Measurements from ENCODE around the gene PIAS1.

Gene PIAS1

GRCh38 chr15:68018797-68019444 lies 35.2 kb upstream of the PIAS1 start:
- Histone ChIP-seq H3K9me3 (ENCODE audit: control insufficient read depth, insufficient read depth, low read depth, low read length) (no peaks in the 10 kb centered on the region), H3K4me1 (ENCODE audit: control insufficient read depth, insufficient read depth, low read length) (no peaks in the 10 kb centered on the region), H3K27ac (ENCODE audit: extremely low read depth, low read depth, low read length) (no peak overlapping the region), H3K4me3 (ENCODE audit: low read depth, low read length) (no peak overlapping the region), H3K36me3 (ENCODE audit: control insufficient read depth in 2 of 2, insufficient read depth in 1 of 2, low read length in 2 of 2) (no peaks in the 10 kb centered on the region)
- ChIA-PET POLR2A (no interaction called here), CTCF (interaction anchor here (0.6 to 0.9 kb wide), 2 partner anchors 9 to 541 kb away, joined by 3 to 7 read pairs; no protein-coding TSS in a partner anchor)
- TF ChIP-seq ZNF777 (tag by site-specific recombination; IDR thresholded peaks at IDR 0.05; ENCODE audit: borderline replicate concordance) (no peak), SALL2 (tag by site-specific recombination; IDR thresholded peaks at IDR 0.05; ENCODE audit: borderline replicate concordance) (no peak), ZNF366 (tag by site-specific recombination; conservative IDR thresholded peaks at IDR 0.05) (peak; percentile 75), ZNF274 (IDR thresholded peaks at IDR 0.05; ENCODE audit: low read length) (no peak), ZNF274 (tag by site-specific recombination; IDR thresholded peaks at IDR 0.05; ENCODE audit: borderline replicate concordance) (no peak), ZNF324 (tag by site-specific recombination; IDR thresholded peaks at IDR 0.05) (no peak), PRDM1 (tag by site-specific recombination; IDR thresholded peaks at IDR 0.05) (peak; percentile 55), ZBTB44 (tag by site-specific recombination; IDR thresholded peaks at IDR 0.05) (no peak), ZNF37A (tag by site-specific recombination; IDR thresholded peaks at IDR 0.05) (no peak), ZNF362 (tag by site-specific recombination; IDR thresholded peaks at IDR 0.05) (no peak), ZNF518A (tag by site-specific recombination; conservative IDR thresholded peaks at IDR 0.05; ENCODE audit: low read depth) (no peak), RBAK (tag by site-specific recombination; IDR thresholded peaks at IDR 0.05) (no peak)

- Histone ChIP-seq H3K4me3 (ENCODE audit: low read depth, low read length) (no peak overlapping the region), H3K27ac (ENCODE audit: extremely low read depth, low read depth, low read length) (no peak overlapping the region), H3K9me3 (ENCODE audit: control insufficient read depth, insufficient read depth, low read depth, low read length) (no peaks in the 10 kb centered on the region), H3K36me3 (ENCODE audit: control insufficient read depth in 2 of 2, insufficient read depth in 1 of 2, low read length in 2 of 2) (no peaks in the 10 kb centered on the region), H3K4me1 (ENCODE audit: control insufficient read depth, insufficient read depth, low read length) (no peaks in the 10 kb centered on the region)
- ChIA-PET POLR2A (interaction anchor here (0.5 kb wide), 1 partner anchor 87 kb away, joined by 6 read pairs; no protein-coding TSS in a partner anchor), CTCF (interaction anchor here (0.6 to 0.8 kb wide), 2 partner anchors 10 to 157 kb away, joined by 3 to 7 read pairs; no protein-coding TSS in a partner anchor)
- TF ChIP-seq ZNF398 (tag by site-specific recombination; IDR thresholded peaks at IDR 0.05) (no peak), ZBTB48 (tag by site-specific recombination; IDR thresholded peaks at IDR 0.05) (no peak), SP2 (tag by site-specific recombination; IDR thresholded peaks at IDR 0.05) (no peak), ZNF704 (tag by site-specific recombination; IDR thresholded peaks at IDR 0.05) (no peak), SALL2 (tag by site-specific recombination; IDR thresholded peaks at IDR 0.05; ENCODE audit: borderline replicate concordance) (no peak), ZNF529 (tag by site-specific recombination; IDR thresholded peaks at IDR 0.05; ENCODE audit: insufficient replicate concordance) (no peak), ZNF311 (tag by site-specific recombination; IDR thresholded peaks at IDR 0.05; ENCODE audit: borderline replicate concordance) (no peak), PATZ1 (tag by site-specific recombination; IDR thresholded peaks at IDR 0.05) (no peak)
Observed at GRCh38 chr15:68019814-68020525, 34.1 kb upstream of the PIAS1 start.

All from HEK293 (cell line).